Neuron (in vitro differentiated cells): Measurements from ENCODE around the gene SNX30.

ENCODE experiments used
- H2AFZ ChIP-seq: one replicate; pipeline ENCODE4 v1.6.1; 2013; ENCODE audit warnings: low read depth, mild to moderate bottlenecking, inconsistent platforms, low read length, moderate library complexity
- H3K27me3 ChIP-seq: one replicate; pipeline ENCODE4 v1.6.1; 2013; ENCODE audit warnings: low read length; ENCODE audit not compliant: insufficient read depth
- H3K36me3 ChIP-seq: one replicate; pipeline ENCODE4 v1.6.1; 2013; ENCODE audit warnings: low read length; ENCODE audit not compliant: insufficient read depth
- H3K4me1 ChIP-seq: one replicate; pipeline ENCODE4 v1.6.1; 2013; ENCODE audit warnings: low read length; ENCODE audit not compliant: insufficient read depth
- H3K4me3 ChIP-seq: 2 replicates; pipeline ENCODE4 v1.5.1; 2013; ENCODE audit warnings: mild to moderate bottlenecking, low read length, moderate library complexity
- H3K9me3 ChIP-seq: one replicate; pipeline ENCODE4 v1.6.1; 2013; ENCODE audit warnings: low read length

Gene SNX30

DNA sequence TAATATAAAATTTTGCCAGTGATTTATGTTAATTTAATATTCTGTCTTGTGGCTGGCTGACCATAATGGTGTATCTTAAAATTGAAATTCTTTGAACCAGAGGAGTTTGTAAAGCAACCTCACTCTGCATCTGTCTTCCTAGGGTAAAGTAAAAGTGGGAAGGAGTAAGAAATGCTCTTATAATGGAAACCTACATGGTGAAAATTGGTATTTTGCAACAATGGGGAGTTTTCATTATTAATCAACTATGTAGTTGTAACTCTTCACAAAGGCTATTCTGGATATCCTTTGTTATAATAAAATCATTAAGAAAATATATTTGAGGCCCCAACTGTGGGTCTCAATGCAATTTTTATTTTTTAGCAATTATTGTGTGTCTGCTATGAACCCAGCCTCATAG lies 44.2 kb downstream of the SNX30 start:
- H3K9me3 ChIP-seq = peaks cover 2% of the 10 kb centered on the region
- peaks cover 3% of the 10 kb centered on the region for H3K4me1 ChIP-seq
- H2AFZ ChIP-seq = no peak overlapping the region
- H3K36me3 ChIP-seq = no peaks in the 10 kb centered on the region
- no peaks in the 10 kb centered on the region for H3K27me3 ChIP-seq
- H3K4me3 ChIP-seq = no peak overlapping the region

DNA sequence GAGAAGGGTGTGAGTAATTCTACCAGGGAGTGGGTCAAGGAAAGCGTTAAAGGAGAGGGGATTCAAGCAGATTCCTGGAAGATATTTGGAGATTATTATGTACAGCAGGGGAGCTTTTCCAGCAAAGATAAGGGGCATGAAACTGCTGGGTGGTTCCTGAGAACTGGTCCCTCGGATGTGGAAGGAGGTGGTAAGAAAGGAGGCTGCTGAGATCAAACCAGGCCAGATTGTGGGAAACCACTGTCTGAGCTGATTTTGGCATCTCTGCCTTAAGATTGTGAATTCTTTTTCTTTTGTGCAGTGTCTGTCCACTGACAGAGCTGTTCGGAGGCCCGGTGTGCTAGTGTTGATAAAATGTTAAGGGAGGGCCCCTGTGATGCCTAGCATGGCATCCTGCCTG lies 45.4 kb downstream of the SNX30 start:
- Histone ChIP-seq H2AFZ (no peak overlapping the region), H3K4me3 (no peak overlapping the region), H3K4me1 (peaks cover 3% of the 10 kb centered on the region), H3K9me3 (peaks cover 2% of the 10 kb centered on the region), H3K27me3 (no peaks in the 10 kb centered on the region), H3K36me3 (no peaks in the 10 kb centered on the region)

DNA sequence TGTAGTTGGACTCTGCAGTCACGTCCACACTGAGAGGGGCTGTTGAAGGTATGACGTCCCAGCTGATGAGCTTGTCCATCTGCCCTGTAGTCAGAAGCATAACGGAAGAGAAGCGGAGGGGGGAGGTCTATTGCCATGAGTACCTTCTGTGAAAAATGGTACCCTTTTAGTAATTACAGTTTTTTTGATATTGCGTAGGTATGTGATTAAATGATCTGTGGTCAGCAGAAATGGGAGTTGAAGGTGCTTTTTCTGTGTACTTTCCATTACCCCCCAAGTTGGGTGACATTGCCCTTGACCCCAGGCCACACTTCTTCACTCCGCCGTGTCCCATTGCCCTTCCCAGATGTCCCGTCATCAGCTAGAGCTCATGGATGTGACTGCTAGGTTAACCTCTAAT lies 45.9 kb downstream of the SNX30 start:
- Histone ChIP-seq H3K4me3 (no peak overlapping the region), H2AFZ (no peak overlapping the region), H3K9me3 (peaks cover 2% of the 10 kb centered on the region), H3K4me1 (peaks cover 3% of the 10 kb centered on the region), H3K36me3 (no peaks in the 10 kb centered on the region), H3K27me3 (no peaks in the 10 kb centered on the region)

DNA sequence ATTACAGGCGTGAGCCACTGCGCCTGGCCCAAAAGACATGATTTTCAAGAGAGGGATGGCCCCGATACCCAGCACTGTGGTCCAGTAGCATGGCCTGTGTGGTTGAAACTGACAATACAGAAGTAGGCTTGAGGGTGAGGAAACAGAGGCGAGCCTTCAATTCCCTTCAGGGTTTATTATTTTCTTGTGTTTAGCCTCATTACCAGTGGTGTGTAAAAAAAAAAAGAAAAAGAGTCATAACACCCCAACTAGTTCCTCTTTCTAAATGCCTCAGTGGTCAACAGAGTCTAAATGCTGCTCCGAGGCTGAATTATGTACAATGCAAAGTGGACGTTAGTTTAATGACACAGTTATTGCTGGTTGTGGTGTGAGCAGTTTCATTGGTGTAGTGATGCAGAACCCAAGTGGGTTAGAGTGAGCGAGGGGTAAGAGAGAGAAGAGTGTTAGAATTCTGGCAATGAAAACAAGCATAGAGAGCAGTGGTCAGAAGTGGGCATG lies 58.8 kb downstream of the SNX30 start:
- no peaks in the 10 kb centered on the region for H3K27me3 ChIP-seq
- H2AFZ ChIP-seq = no peak overlapping the region
- no peak overlapping the region for H3K4me3 ChIP-seq
- H3K9me3 ChIP-seq = no peaks in the 10 kb centered on the region
- H3K4me1 ChIP-seq = no peaks in the 10 kb centered on the region
- H3K36me3 ChIP-seq = peaks cover 10% of the 10 kb centered on the region

DNA sequence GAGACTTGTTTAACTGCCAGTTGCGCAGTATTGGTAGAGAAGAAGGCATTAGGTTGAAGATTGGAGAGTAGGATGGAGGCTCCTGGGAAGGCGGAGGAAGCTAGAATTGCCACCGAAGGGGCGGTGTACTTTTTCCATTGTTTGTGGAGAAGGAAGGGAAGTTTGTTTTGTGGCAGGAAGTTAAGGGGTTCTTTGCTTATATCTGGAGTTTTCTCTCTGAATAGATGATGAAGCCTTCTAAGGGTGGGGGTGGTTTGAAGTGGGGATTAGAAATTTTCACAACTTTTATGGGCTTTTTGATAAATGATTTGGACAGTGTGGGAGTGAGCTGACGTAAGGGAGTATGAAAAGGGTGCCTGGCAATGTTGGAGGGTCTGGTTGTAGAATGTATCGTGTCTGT lies 59.3 kb downstream of the SNX30 start:
- Histone ChIP-seq H3K4me1 (no peaks in the 10 kb centered on the region), H3K4me3 (no peak overlapping the region), H2AFZ (no peak overlapping the region), H3K27me3 (no peaks in the 10 kb centered on the region), H3K9me3 (no peaks in the 10 kb centered on the region), H3K36me3 (peaks cover 10% of the 10 kb centered on the region)

DNA sequence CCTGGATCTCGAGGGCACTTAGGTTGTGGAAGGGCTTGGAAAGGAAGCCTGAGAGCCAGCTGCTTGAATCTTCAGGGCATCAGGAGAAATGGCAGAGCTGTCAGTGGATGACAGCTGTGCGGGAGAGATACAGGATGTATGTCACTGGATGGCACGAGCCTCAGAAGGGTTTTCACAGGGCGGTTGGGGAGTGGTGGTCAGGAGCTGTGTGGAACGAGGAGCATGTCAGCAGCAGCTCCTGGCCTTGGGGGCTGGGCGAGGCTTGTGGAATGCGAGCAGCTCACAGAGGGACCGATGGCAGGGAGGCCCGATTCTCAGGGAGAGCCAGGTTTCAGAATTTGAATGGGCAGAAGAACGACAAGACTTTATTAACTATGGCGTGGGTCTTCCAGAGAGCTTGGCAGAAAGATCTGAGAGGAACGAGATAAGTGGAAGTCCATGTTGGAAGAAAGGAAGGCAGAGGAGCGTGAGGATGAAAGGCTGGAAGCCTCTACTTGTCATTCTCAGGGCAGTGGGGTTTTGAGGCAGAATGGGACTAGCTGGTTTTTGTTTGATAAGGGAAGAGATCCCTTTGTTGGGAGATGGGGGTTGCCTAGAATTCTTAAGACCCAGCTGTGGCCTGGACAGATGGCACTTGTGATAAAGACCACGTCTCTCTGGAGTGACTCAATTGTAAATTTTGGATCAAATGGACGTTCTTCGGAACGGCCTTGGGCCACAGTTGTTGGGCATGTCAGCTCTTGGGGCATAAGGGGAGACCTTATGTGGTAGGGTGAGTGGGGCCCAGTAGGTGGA lies 60.3 kb downstream of the SNX30 start:
- Histone ChIP-seq H3K9me3 (no peaks in the 10 kb centered on the region), H3K36me3 (peaks cover 10% of the 10 kb centered on the region), H3K4me1 (no peaks in the 10 kb centered on the region), H3K27me3 (no peaks in the 10 kb centered on the region), H3K4me3 (no peak overlapping the region), H2AFZ (no peak overlapping the region)

DNA sequence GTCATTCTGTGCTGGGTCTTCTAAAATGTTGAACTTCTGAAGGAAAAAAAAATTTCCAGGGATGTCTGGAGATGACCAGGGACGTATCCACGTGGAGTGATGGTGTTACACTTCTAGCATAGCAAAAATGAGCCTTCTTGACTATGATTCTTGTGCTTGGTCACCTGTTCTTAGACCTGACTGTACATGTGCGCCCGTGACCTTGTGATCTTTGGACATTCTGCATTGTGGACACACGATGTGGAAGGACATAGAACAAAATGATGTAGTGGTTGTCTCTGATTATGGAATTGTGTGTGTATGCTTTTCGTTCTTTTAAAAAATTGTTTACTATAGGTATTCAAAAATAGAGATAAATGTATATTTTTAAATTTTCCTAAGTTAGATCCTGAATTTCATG lies 61.0 kb downstream of the SNX30 start:
- Histone ChIP-seq H3K4me3 (no peak overlapping the region), H3K36me3 (peaks cover 9% of the 10 kb centered on the region), H3K4me1 (no peaks in the 10 kb centered on the region), H2AFZ (no peak overlapping the region), H3K27me3 (no peaks in the 10 kb centered on the region), H3K9me3 (no peaks in the 10 kb centered on the region)

DNA sequence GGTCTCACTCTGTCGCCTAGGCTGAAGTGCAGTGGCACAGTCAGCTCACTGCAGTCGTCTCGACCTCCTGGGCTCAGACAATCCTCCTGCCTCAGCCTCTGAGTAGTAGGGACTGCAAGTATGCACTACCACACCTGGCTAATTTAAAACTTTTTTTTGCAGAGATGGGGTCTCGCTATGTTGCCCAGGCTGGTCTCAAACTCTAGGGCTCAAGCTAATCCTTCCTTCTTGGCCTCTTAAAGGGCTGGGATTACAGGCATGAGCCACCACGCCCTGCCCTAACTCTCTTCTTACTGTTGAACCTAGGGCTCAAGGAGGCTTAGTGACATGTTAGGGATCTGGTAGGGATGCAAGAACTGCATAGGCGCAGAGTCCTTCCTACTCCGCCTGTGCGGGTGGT lies 65.3 kb downstream of the SNX30 start:
- H3K27me3 ChIP-seq = no peaks in the 10 kb centered on the region
- no peaks in the 10 kb centered on the region for H3K4me1 ChIP-seq
- peaks cover 10% of the 10 kb centered on the region for H3K36me3 ChIP-seq
- no peak overlapping the region for H2AFZ ChIP-seq
- H3K4me3 ChIP-seq = no peak overlapping the region
- H3K9me3 ChIP-seq = no peaks in the 10 kb centered on the region

DNA sequence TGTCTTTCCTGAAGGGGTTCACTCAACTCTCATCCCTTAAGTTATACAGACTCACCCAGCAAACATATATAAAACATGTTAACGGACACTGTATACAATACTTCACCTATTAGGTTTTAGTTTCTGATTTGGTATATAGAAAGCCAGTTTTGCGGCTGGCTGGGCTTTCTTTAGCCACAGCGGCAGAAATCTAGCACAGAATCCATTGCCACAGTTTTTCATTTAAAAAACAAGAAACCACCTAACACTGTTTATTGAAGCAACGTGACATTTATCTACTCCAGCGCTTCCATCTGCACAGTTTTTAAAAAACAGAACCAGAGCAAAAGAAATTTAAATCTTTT lies 67.3 kb downstream of the SNX30 start:
- Histone ChIP-seq H2AFZ (no peak overlapping the region), H3K4me1 (no peaks in the 10 kb centered on the region), H3K9me3 (no peaks in the 10 kb centered on the region), H3K36me3 (peaks cover 10% of the 10 kb centered on the region), H3K4me3 (no peak overlapping the region), H3K27me3 (no peaks in the 10 kb centered on the region)

DNA sequence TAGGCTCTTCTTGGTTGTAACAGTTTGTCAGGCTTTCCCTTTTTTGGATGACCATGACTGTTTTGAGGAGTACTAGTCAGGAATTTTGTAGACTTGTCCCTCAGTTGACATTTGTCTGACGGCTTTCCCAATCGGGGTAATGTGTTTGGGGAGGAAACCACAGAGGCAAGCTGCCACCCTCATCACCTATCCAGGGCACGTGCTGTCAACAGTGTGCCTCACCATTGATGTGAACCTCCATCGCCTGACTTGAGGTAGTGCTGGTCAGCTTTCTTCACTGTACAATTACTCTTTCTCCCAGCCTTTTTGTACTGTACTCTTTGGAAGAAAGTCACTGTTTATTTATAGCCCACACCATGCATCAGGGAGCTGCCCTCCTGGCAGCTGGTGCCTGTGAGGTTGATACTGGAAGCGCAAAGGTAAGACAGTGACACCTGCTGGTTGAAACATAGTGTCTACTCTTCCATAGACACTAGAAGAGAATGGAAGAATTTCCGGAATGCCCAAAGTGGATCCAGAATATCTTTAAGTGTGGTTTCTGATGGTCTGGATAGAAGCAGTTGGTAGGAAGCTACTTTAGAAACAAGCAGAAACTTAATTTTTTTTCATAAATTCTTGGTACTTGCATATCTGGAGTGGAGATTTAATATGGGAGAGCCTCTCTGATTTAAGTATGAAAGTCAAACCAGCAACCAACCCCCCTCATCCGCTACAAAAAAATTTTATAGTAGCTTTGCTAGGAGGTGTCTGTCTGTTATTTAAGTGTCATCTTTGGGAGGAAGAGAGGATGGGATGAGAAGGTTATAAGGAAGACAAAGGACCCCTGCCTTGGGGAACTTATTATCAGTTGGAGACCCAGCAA lies 69.3 kb downstream of the SNX30 start:
- H3K36me3 ChIP-seq = peaks cover 13% of the 10 kb centered on the region
- no peak overlapping the region for H2AFZ ChIP-seq
- no peaks in the 10 kb centered on the region for H3K9me3 ChIP-seq
- no peaks in the 10 kb centered on the region for H3K4me1 ChIP-seq
- no peak overlapping the region for H3K4me3 ChIP-seq
- H3K27me3 ChIP-seq = no peaks in the 10 kb centered on the region

DNA sequence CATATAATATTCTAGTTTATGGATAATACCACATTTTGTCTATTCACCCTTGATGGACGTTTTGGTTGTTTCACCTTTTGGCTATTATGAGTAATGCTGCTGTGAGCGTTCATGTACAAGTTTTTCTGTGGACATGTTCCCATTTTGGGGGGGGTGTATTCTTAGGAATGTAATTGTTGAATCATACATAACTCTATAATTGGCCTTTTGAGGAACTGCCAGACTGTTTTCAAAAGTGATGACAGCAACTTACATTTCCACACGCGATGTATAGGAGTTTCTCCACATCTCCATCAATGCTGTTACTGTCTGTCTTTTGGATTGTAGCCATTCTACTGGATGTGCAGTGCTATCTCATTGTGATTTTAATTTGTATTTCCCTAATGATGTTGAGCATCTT lies 70.3 kb downstream of the SNX30 start:
- Histone ChIP-seq H3K9me3 (no peaks in the 10 kb centered on the region), H3K36me3 (peaks cover 13% of the 10 kb centered on the region), H3K4me1 (no peaks in the 10 kb centered on the region), H3K27me3 (no peaks in the 10 kb centered on the region), H3K4me3 (no peak overlapping the region), H2AFZ (no peak overlapping the region)

DNA sequence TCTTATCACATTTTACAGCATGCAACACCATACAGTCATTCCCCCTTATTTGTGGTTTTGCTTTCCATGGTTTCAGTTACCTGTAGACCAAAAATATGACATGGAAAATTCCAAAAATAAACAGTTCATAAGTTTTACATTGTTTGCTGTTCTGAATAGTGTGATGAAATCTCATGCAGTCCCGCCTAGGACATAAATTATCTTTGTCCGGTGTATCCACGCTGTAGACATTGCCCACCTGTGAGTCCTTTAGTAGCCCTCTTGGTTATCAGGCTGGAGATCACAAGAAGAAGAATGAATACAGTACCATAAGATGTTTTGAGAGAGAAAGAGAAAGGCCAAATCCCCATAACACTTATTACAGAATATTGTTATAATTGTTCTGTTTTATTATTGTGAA lies 72.1 kb downstream of the SNX30 start:
- Histone ChIP-seq H3K4me1 (no peaks in the 10 kb centered on the region), H3K36me3 (peaks cover 12% of the 10 kb centered on the region), H3K9me3 (no peaks in the 10 kb centered on the region), H3K27me3 (no peaks in the 10 kb centered on the region), H3K4me3 (no peak overlapping the region), H2AFZ (no peak overlapping the region)

DNA sequence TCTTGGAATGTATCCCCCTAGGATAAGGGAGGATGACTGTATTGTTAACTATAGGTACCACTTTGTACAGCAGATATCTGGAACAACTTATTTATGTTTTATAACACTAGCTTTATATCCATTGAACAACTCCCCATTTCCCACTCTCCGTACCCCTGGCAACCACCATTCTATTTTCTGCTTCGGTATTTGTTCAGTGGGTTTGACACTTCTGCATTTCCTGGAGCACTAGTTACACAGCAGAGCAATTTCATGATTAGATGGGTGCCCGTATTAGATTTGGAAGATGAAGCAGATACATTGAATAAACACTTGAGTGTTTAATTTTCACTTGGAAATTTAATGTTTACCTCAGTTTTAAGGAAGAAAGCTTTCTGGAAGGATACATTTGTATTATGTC lies 72.7 kb downstream of the SNX30 start:
- peaks cover 9% of the 10 kb centered on the region for H3K36me3 ChIP-seq
- no peaks in the 10 kb centered on the region for H3K27me3 ChIP-seq
- H3K4me3 ChIP-seq = no peak overlapping the region
- H3K4me1 ChIP-seq = no peaks in the 10 kb centered on the region
- no peaks in the 10 kb centered on the region for H3K9me3 ChIP-seq
- no peak overlapping the region for H2AFZ ChIP-seq
